HL-60 (cell line): ENCODE data around the gene ERBB4.

ENCODE experiments used
- CTCF ChIP-seq: IDR thresholded peaks from one replicate; pipeline ENCODE4 v1.5.1; 2011; ENCODE audit warnings: low read length, control low read depth, inconsistent platforms; ENCODE audit not compliant: insufficient read depth
- REST ChIP-seq: IDR thresholded peaks from 2 replicates; pipeline ENCODE4 v1.6.1; 2012; ENCODE audit warnings: low read depth; ENCODE audit not compliant: insufficient replicate concordance

GRCh38 chr2:211494536-211494935 lies 1044.1 kb downstream of the ERBB4 start:
- TF ChIP-seq REST (no peak), CTCF (no peak)
